HG03469 (cell line): ENCODE measurements around the gene OR52N1.

Experiments used
- ATAC-seq: cut with Tn5 transposase; IDR thresholded peaks from one replicate; pipeline ENCODE4 v1.9.1; 2021; ENCODE audit warnings: mild to moderate bottlenecking, moderate library complexity, moderate number of reproducible peaks; ENCODE audit not compliant: unreplicated experiment

Gene OR52N1

DNA sequence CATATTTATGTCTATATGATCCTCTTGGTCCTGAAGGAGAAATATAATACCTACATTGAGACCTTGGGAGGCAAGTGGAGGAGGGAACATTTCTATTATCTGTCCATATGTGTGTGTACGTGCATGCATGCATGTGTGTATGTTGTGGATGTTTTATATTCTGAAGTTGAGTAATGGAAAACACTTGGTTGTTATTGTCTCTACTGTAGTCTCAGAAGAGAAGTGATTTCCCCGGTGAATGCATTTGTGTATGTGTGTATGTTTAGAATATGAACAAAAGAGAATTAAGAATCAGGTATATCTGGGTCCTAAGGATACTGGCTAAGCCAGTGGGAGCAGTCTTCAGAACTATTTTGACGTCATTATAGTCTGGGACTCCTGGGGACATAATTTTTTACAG, at the start of gene OR52N1:
Gene OR52N1, minus strand, starts transcription at position 101 of the 400 bp plus-strand sequence. CDS start 2,449 bp downstream, outside the sequence.
- ATAC-seq, result no peak

DNA sequence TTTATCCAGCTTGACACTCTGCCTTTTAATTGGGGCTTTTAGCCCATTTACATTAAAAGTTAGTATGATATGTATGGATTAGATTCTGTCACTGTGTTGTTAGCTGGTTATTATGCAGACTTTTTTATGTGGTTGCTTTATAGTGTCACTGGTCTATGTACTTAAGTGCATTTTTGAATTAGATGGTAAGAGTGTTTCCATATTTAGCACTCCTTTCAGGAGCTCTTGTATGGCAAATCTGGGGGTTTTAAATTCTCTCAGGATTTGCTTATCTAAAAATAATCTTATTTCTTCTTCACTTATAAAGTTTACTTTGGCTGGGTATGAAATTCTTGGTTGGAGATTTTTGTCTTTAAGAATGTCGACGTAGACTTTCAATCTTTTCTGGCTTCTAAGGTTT, 46.6 kb upstream of the OR52N1 start:
- ATAC-seq, result no peak

DNA sequence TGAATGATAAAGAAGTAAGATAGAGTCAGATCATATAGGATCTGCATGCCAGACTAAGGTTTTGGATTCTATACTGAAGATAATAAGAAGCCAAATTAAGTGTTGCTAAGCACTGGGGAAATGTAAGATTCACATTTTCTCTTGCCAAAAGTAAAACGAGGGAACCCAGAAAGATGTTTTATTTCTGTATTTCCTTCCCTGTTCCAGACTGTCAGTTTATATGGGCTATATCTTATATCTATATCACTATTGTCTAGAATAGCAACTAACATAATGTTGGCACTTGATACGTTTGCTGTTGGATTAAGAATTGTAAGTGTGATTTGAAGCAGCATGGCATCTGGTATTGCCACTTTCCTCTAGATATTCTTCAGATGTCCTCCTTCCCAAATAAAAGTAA, 42.4 kb upstream of the OR52N1 start:
- ATAC-seq, result no peak

DNA sequence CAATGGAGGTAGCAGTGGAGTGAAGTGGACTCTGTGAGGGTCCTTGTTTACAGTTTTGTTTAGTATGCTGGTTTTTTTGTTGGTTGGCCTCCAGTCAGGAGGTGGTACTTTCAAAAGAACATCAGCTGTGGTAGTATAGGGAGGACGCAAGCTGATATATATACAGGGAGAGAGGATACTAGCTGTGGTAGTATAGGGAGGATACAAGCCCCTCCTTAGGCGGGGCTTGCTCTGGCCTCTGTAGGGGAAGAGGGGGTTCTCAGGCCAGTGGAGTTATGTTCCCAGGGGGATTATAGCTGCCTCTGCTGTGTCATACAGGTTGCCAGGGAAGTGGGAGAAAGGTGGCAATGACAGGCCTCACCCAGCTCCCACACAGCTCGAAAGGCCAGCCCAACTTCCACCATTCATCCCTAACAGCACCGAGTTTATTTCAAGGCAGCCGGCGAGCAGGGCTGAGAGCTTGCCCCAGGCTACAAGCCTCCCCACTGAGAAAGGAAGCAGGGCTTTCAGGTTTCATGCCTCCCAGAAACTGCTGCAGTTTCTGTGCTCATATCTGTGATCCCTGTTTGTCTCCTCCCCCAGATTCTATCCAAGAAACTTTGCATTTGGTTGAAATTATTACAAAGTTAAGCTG, 40.2 kb upstream of the OR52N1 start:
- no peak for ATAC-seq

DNA sequence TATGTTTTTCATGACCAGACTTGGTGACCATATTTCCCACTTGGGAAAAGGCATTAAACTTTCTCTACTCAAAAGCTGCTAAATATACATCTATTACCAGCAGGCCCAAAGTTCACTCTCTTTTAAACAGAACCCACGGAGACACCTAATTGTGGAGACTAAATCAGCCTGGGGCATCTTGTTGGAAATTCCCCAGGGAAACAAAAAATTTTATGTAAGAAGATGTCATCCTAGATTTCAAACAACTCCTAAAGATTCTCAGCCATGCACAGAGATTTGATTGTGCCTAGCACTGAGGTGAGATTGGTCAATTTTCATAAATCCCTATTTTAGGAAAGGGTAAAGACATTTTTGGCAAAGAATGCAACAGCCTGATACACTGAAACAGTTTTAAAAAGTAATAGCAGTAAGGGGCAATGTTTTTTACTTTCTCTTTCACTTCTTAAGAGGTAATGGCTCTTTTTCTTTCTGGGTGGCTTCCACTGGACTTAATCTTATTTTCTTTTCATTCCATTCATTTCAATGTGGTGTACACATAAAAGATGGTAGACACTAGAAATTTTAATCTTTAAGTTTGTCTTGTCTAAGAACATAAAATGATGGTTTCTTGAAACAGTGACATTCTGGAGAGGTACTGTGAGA, 27.3 kb upstream of the OR52N1 start:
- ATAC-seq, result no peak

DNA sequence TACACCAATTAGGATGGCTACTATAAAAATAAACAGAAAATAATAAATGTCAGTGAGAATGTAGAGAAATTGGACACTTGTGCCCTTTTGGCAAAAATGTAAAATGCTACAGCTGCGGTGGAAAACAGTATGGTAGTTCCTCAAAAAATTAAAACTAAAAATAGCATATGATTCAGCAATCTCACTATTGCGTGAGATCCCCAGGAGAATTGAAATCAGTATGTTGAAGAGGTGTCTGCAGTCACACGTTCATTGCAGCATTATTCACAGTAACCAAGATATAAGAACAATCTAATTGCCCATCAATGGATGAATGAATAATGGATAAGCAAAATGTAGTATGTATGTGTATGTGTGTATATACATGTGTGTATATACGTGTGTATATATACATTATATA, 24.5 kb upstream of the OR52N1 start:
- ATAC-seq, result peak; percentile 42

DNA sequence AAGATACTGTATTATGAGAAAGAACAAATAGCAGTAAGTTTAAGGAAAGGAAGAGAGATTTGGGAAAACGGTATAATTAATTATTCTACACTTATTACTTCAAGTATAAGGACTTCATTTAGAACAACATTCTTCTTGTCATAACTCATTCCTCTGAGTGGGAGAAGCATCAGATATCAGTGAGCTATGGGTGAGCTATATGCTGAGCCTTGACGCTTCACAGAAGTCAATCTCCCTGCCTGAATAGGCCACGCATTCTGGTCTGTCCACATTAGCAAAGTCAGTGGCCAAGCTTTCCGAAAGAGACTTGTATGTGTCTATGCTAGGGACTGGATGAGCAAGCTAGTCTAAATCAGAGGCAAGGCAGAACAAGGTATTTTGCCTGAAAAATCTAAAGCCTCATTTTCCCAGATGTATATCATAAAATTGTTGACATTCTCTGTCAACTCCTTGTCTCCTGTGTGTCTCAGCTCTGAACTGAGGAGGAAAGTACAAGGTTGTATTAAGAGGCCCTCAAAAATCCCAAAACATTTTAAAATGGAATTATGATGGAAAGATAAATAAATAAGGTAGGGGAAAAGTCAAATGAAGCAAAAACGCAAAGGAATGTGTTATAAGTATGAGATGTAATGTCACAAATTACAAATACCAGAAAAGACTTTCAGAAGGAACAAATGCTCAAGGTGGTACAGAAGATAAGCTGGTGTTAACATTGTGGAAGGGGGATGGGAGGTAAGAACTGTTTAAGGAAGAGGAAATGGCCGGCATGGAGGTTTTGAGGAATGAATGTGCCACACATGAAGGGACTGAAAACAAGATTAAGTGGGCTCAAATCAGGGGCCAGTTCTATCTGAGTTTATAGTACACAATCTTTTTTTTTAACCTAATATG, 19.1 kb upstream of the OR52N1 start:
- ATAC-seq, result no peak

DNA sequence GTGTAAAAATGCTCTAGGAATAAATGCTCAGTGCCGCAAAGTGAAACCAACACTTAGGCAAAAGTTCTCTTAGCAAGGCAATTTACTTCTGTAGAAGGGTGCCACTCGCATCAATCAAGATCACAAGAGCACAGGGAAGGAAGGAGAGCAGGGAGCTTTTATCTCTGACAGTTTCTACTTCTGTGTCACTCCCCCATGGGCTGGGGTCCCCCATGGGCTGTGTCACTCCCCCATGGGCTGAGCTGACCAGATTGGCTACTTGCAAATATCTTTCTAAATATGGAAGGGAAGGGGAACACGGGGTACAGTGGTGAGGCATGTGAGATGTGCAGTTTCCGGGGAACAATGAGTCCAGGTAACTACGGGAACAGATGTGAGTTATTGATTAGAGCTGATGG, 18.1 kb upstream of the OR52N1 start:
- ATAC-seq, result no peak

DNA sequence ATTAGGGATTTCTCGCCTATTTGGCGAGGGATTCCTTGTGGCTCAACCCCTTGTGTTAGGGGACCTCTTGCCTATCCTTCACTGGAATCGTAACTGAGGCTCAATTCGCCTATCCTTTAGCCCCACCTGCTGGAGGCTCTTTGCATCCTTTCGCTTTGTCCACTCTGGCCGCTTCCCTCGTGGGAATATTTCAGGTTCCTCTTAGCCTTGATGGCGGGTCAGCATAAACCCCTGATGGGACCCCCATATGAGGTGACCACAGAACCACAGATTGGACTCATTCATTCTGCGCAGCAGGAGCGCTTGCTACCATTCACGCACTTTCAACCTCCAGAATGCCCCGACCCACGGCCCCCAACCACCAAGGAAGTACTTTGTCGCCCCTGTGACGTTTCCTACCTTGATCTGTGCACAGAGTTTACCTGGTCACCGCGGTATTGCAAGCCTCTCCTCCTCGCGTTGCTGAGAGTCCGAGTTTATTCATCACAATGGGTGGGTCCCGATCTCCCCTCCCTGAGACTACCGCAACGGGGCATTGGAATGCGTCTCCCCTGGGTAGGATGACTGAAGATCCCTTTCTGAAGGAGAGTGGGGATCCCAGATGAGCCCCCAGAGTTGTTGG, 17.5 kb upstream of the OR52N1 start, which contains the start of gene OR52N2:
Gene OR52N2, plus strand, starts transcription at position 425 of the 622 bp plus-strand sequence. CDS start 11,412 bp downstream, outside the sequence.
- peak; percentile 91 for ATAC-seq

DNA sequence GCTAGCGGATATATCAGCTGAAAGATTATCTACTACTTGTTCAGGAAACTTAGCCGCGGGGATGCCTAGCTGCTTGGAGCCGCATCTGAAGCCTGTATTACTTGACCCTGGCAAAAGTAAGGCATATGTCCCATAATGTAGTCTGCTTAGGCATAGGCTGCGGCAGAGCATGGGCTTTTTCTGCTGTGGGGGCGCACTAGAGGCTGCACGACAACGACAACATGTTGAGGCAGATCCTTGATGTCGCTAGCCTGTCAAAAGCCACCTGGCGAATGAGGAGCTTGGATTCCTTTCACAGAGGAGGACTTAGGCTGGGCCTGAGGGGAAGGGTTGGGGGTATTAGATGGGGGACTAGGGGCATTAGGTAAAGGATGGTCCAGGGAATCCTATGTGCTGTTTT, 16.5 kb upstream of the OR52N1 start:
- no peak for ATAC-seq

DNA sequence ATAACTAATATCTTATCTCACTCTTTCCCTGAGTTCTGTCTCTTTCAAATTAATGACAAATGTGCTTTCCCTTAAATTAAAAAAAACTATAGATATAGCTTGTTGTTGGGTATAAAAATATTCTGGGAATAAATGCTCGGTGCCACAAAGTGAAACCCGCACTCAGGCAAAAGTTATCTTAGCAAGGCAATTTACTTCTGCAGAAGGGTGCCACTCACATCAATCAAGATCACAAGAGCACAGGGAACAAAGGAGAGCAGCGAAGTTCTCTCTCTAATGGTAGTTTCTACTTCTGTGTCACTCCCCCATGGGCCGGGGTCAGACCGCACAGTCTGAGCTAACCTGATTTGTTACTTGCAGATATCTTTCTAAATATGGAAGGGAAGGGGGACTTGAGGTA, 12.9 kb upstream of the OR52N1 start:
- no peak for ATAC-seq

DNA sequence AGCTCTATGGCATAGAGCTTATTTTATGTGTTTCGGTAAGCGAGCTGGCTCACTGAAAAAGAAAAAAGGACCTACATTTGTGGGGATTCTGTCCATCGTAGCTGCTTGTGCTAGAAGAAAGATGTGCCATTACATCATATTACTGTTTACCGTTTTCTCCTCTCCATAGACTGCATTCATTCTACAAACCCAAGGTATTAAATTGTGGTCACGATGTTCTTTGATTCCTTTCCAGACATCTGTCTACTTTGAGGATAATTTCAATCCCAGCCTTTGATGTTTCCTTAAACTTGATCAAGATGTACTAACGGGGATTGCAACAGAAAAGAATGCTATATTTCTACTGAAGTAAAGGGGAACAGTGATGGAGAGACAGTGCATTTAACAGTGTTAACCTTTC, 5.5 kb upstream of the OR52N1 start:
- no peak for ATAC-seq

DNA sequence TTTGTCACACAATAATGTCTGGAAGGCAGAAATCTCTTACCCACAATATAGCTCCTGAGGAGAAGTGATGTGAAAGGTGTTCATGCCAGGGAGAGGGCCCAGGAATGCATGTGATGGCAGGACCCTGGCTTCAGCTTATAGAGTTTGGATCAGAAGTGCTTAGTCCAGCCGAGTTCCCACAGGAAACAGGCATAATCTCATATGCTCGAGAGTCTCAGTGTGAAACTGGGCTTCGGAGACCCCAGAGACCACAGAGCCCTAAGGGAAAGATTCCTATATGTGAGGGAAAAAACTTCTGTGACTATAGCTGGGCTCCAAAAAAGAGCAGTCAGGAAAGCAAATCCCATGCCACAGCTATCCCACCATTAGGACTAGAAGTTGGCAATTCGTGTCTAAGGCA, 7.8 kb downstream of the OR52N1 start, which contains the start of gene OR52N5:
Gene OR52N5, minus strand, starts transcription at position 101 of the 400 bp plus-strand sequence. CDS start 4,721 bp downstream, outside the sequence.
- ATAC-seq, result no peak

DNA sequence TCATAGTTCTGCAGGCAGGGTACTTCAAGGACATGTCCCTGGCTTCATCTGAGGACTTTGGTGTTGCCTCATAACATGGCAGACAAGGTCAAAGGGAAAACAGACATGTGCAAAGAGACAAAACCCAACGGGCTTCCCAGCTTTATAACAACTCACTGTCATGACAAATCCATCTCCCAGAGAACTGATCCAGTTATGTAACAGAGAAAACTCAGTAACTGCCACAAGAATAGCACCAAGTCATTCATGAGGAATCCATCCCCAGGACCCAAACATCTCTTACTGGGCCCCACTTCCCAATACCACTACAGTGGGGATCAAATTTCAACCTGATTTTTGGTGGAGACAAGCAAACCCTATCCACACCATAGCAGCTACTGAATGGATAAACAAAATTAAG, 24.0 kb downstream of the OR52N1 start:
- ATAC-seq, result no peak

DNA sequence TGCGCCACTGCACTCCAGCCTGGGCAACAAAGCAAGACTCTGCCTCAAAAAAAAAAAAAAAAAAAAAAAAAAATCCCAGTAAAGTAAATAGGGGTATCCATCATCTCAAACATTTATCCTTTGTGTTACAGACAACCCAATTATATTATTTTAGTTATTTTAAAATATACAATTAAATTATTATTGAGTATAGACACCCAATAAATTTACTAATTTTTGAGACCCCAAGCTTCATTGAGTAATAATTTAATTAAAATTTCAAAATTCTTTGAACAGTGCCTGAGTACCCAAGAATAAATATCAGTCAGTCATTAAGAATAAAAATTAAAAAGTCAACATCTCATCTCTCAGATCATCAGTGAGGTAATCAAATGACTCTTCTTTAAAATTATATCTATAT, 37.1 kb downstream of the OR52N1 start, which contains the start of gene OR52N4:
Gene OR52N4, plus strand, starts transcription at position 301 of the 400 bp plus-strand sequence. CDS start 498 bp downstream, outside the sequence.
- ATAC-seq, result no peak

DNA sequence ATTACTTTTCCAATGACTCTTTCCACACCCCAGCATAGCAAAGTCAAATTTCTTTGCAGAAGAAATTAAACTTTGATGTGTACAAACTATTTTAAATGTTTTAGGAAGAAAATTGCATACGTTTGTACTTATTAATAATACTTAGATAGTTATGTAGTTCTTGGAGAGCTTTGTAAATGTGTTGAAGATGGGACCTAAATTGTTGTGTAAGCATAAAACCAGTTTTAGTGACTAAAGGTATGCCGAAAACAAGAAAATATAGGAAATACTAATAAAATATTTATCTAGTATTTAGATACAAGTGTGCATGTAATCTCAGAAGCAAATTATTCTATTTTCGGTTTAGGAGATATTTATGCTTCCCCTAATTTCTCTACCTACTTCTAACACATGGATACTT, 41.2 kb downstream of the OR52N1 start:
- no peak for ATAC-seq

DNA sequence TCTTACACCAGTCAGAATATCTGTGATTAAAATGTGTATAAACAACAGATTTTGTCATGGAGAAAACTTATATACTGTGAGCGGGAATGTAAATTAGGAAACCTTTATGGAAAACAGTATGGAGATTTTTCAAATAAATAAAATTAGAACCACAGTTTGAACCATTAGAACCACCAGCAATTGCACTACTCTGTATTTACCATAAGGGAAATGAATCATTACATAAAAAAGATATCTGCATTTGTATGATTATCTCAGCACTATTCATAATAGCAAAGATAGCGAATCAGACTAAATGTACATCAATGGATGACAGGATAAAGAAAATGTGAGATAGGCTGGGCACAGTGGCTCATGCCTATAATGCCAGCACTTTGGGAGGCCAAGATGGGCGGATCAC, 44.5 kb downstream of the OR52N1 start:
- no peak for ATAC-seq

DNA sequence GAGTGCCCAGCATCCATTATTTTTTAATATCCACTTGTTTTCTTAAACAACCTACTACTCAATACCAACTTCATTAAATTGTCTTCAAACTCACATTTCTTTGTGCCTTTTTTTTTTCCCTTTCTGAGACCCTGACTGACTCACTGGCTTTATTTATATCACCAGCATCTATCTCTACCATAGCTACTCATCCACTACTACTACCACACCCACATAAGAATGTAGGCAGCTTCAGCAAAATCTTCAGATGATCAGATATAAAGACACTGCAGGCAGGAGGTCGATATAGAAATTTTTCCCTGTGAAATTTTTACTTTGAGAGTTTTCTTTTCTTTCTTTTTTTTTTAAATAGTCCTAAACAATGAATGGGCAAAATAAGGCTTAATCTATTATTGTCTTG, 52.6 kb downstream of the OR52N1 start:
- no peak for ATAC-seq

DNA sequence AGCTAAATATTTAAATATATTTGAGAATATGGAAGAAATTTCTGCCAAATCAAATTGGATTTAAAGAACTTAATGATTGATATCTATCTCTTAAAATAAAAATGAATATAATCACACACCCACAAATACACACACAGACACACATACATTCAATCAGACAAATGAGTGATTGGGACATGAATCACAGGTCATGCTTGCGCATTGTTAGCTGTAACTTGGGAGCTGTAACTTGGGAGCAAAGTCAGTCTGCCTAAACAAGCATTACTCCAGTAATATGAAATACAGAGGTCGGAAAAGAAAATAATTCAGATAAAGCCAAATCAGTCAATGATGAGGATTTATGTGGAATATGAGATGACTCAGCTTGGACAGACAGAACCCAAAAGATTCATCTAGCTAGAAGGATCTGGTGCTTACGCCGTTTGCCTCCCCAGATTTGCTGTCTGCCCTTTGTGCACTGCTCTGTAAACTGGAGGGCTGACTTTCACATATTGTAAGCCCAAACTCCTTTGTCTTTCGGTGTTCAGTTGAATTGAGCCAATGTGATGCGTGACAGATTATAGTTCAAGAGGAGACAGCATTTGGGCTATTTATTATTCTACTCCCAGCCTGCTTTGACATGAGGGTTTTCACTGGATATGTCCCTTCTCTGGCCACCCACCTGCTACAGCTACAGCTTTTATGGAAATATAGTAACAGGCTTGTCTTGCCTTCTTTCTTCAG, 53.2 kb downstream of the OR52N1 start:
- ATAC-seq, result no peak

DNA sequence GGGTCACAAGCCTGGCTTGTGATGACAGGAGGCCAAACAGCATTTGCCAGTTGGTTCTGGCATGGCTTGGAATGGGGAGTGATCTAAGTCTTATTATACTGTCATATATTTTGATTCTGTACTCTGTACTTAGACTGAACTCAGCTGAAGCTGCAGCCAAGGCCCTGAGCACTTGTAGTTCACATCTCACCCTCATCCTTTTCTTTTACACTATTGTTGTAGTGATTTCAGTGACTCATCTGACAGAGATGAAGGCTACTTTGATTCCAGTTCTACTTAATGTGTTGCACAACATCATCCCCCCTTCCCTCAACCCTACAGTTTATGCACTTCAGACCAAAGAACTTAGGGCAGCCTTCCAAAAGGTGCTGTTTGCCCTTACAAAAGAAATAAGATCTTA, 54.0 kb downstream of the OR52N1 start:
- ATAC-seq, result no peak
